ENCODE data around the gene HINT2. TPM values are rescaled to one million over a fixed set of nuclear protein-coding genes. Genes with fewer than 3 reads are reported as not detected.

Gene HINT2
- total RNA-seq, 1 donor = 13.8 TPM

DNA sequence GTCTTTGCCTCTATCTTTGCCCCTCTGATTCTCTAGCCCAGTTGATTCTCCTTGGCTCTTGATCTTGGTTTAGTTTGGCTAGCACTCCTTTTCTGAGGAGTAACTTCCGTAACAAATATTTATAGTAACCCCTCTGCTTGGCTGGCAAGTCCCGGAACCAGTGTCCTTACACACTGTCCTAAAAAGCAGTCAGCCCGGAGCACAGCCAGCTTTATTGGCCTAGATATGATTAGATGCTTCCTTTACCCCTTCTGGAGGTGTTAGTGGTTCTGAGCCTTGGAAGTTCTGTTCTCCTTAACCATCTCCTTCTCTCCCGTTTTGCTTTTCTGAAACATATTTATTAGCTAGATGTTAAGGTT is 43.8 kb downstream of the HINT2 start:
- DNase-seq (ENCODE audit: low read depth) = no peak
- no peak overlapping the region for H3K4me3 ChIP-seq (ENCODE audit: low read depth, low read length)
- no peak for TF ChIP-seq CTCF (IDR thresholded peaks at IDR 0.05; ENCODE audit: insufficient read depth, low read depth, low read length)

DNA sequence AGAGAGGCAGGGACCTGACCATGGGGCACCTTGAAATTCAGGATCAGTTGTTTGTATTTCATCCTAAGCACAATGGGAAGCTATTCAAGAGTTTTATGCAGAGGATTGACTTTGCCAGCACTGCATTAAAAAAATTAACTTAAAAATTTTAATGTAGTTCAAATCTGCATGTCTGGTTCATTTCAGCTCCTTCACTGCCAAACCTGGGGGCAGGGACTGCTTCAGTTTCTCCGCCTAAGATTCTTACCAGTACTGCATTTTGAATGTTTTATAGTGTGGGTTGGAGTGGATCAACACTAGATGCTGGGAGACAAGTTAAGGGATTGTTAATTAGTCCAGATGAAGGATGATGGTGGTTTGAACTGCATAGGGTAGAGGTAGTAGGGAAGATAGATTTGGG is 45.1 kb downstream of the HINT2 start:
- no peak overlapping the region for H3K4me3 ChIP-seq (ENCODE audit: low read depth, low read length)
- no peak for DNase-seq (ENCODE audit: low read depth)
- no peak for TF ChIP-seq CTCF (IDR thresholded peaks at IDR 0.05; ENCODE audit: insufficient read depth, low read depth, low read length)

DNA sequence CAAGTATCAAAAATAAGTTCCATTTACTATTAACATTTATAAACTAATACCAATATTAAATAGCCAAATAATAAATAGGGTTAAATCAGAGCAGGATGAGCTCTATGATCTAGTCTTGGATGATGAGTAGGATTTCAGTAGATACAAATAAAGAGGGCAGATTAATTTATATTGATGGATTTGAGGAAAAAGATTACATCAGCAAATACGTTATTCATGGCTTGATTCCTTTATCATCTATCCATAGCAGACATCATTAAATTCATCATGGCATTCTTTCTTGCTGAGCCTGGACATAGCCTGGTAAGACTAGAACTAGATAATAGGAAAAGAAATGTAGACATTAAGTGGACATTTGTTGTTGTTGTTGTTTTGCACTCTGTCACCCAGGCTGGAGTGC is 47.4 kb downstream of the HINT2 start:
- TF ChIP-seq CTCF (IDR thresholded peaks at IDR 0.05; ENCODE audit: insufficient read depth, low read depth, low read length) = no peak
- no peak overlapping the region for H3K4me3 ChIP-seq (ENCODE audit: low read depth, low read length)
- no peak for DNase-seq (ENCODE audit: low read depth)

GRCh38 chr9:35766997-35767396 is 47.8 kb downstream of the HINT2 start:
- no peak overlapping the region for H3K4me3 ChIP-seq (ENCODE audit: low read depth, low read length)
- no peak for TF ChIP-seq CTCF (IDR thresholded peaks at IDR 0.05; ENCODE audit: insufficient read depth, low read depth, low read length)
- no peak for DNase-seq (ENCODE audit: low read depth)

GRCh38 chr9:35763803-35764202 is 51.0 kb downstream of the HINT2 start:
- no peak for DNase-seq (ENCODE audit: low read depth)
- H3K4me3 ChIP-seq (ENCODE audit: low read depth, low read length) = no peak overlapping the region
- no peak for TF ChIP-seq CTCF (IDR thresholded peaks at IDR 0.05; ENCODE audit: insufficient read depth, low read depth, low read length)

GRCh38 chr9:35763181-35763580 is 51.7 kb downstream of the HINT2 start:
- no peak for DNase-seq (ENCODE audit: low read depth)
- H3K4me3 ChIP-seq (ENCODE audit: low read depth, low read length) = no peak overlapping the region
- no peak for TF ChIP-seq CTCF (IDR thresholded peaks at IDR 0.05; ENCODE audit: insufficient read depth, low read depth, low read length)

Small RNA genes lying within 50 kb of the gene (small RNA-seq; reads per million reads assigned to genes)
- not detected for gene HINT2

Other genes starting within 250 kb of the HINT2 start
- gene TESK1, start 209.8 kb downstream of the HINT2 start, total RNA-seq = 13.0 and 13.2 TPM in 2 replicates
- 0.86 and 1.3 TPM in 2 replicates for gene CD72, start 196.6 kb downstream of the HINT2 start, total RNA-seq
- under 0.01 TPM in 1 of 2 replicates, not detected in the other for gene SIT1, start 164.1 kb downstream of the HINT2 start, total RNA-seq
- gene RMRP, start 157.0 kb downstream of the HINT2 start, total RNA-seq = 103,191 and 163,599 TPM in 2 replicates
- gene CCDC107, start 156.8 kb downstream of the HINT2 start, total RNA-seq = 18.1 and 18.7 TPM in 2 replicates
- 0.97 and 3.0 TPM in 2 replicates for gene ARHGEF39, start 149.8 kb downstream of the HINT2 start, total RNA-seq
- under 0.01 TPM in 1 of 2 replicates, not detected in the other for gene CA9, start 141.1 kb downstream of the HINT2 start, total RNA-seq
- gene TPM2, start 125.1 kb downstream of the HINT2 start, total RNA-seq = 1,636 and 1,893 TPM in 2 replicates
- gene TLN1, start 82.8 kb downstream of the HINT2 start, total RNA-seq = 369 and 428 TPM in 2 replicates
- gene CREB3, start 82.4 kb downstream of the HINT2 start, total RNA-seq = 107 and 126 TPM in 2 replicates
- gene GBA2, start 65.8 kb downstream of the HINT2 start, total RNA-seq = 29.0 and 38.4 TPM in 2 replicates
- 14.8 and 17.7 TPM in 2 replicates for gene RGP1, start 65.8 kb downstream of the HINT2 start, total RNA-seq
- not detected in 2 replicates for gene MSMP, start 60.8 kb downstream of the HINT2 start, total RNA-seq
- gene NPR2, start 23.5 kb downstream of the HINT2 start, total RNA-seq = 16.4 and 19.9 TPM in 2 replicates
- 0.32 and 0.86 TPM in 2 replicates for gene SPAG8, start 2.8 kb downstream of the HINT2 start, total RNA-seq
- not detected in 2 replicates for gene FAM221B, start 13.7 kb upstream of the HINT2 start, total RNA-seq
- 0.86 and 1.9 TPM in 2 replicates for gene TMEM8B, start 14.2 kb upstream of the HINT2 start, total RNA-seq
- gene OR13J1, start 55.4 kb upstream of the HINT2 start, total RNA-seq = not detected in 2 replicates
- gene HRCT1, start 91.2 kb upstream of the HINT2 start, total RNA-seq = 0.43 and 0.97 TPM in 2 replicates
- gene SPAAR, start 94.4 kb upstream of the HINT2 start, total RNA-seq = not detected in 2 replicates
- gene OR2S2, start 143.1 kb upstream of the HINT2 start, total RNA-seq = under 0.01 and 0.32 TPM in 2 replicates
- gene RECK, start 221.9 kb upstream of the HINT2 start, total RNA-seq = 30.9 and 32.8 TPM in 2 replicates

All from fibroblast of villous mesenchyme (primary cell).